Measurements from ENCODE around the gene CAPRIN2.

DNA sequence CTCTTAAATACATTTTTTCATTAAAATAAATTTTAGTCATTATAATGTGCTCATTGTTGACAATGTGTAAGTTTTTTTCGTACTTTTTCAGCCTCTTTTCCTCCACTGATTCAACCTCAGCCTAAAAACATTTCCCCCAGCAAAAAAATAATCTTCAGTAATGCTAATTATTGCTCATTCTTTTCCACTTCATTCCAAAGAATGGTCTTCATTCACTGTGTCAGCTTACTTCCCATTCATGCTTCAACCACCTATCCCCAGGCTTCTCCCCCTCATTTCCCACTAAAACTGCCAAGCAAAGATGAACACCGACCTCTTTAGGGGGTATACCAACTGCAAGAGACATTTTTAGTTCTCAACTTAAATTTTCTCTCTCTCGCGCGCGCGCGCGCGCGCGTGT is 56.4 kb downstream of the CAPRIN2 start:
- TF ChIP-seq CTCF (conservative IDR thresholded peaks at IDR 0.05; ENCODE audit: low read depth, low read length) (no peak), POLR2A (IDR thresholded peaks at IDR 0.05; ENCODE audit: low read depth, low read length) (no peak), USF2 (IDR thresholded peaks at IDR 0.05; ENCODE audit: low read depth, low read length) (no peak), MXI1 (IDR thresholded peaks at IDR 0.05; ENCODE audit: borderline replicate concordance, low read depth, low read length) (no peak), MAFK (IDR thresholded peaks at IDR 0.05; ENCODE audit: low read depth, low read length) (no peak), SMC3 (IDR thresholded peaks at IDR 0.05; ENCODE audit: low read depth, low read length) (no peak), RAD21 (IDR thresholded peaks at IDR 0.05; ENCODE audit: low read length) (no peak), NFE2L2 (IDR thresholded peaks at IDR 0.05; ENCODE audit: low read depth, low read length) (no peak), FOS (IDR thresholded peaks at IDR 0.05; ENCODE audit: low read depth, low read length) (no peak)

Data from IMR-90 (cell line).